Heart right ventricle (tissue), 16 donors: ENCODE data around the gene FANCM. TPM values are rescaled to one million over a fixed set of nuclear protein-coding genes. Genes with fewer than 3 reads are reported as not detected.
A peak's percentile ranks its signal among the peaks of the same experiment; 100 is the strongest.

Source experiments
- ATAC-seq, 8 donors: fragments of 200-7000 bp; cut with Tn5 transposase; one replicate each; pipeline ENCODE4 v1.9.1; 2020; ENCODE audit warnings: mild to moderate bottlenecking in 8 of 8, moderate library complexity in 8 of 8, moderate number of reproducible peaks in 1 of 8
- DNase-seq, 2 donors: peaks; one replicate each; pipeline ENCODE4 v3.0.0-alpha.2; 2020
- H3K27ac ChIP-seq, 10 donors: fragments of 200-600 bp; sonication (generic) in 2 of 10; one replicate each; pipeline versions ENCODE4 v1.5.0 to v1.8.0; 2020 to 2022; ENCODE audit warnings: mild to moderate bottlenecking in 3 of 10
- H3K27me3 ChIP-seq, 7 donors: fragments of 200-600 bp; one replicate each; pipeline ENCODE4 v1.8.0; 2021 to 2022; ENCODE audit warnings: mild to moderate bottlenecking in 2 of 7
- H3K36me3 ChIP-seq, 9 donors: fragments of 200-600 bp; sonication (generic) in 1 of 9; one replicate each; pipeline versions ENCODE4 v1.5.0 to v1.8.0; 2020 to 2022; ENCODE audit warnings: mild to moderate bottlenecking in 2 of 9
- H3K4me1 ChIP-seq, 9 donors: fragments of 200-600 bp; sonication (generic) in 1 of 9; one replicate each; pipeline versions ENCODE4 v1.5.0 to v1.8.0; 2020 to 2022; ENCODE audit warnings: mild to moderate bottlenecking in 4 of 9
- H3K4me3 ChIP-seq, 10 donors: fragments of 200-600 bp; sonication (generic) in 2 of 10; one replicate each; pipeline versions ENCODE4 v1.5.0 to v1.8.0; 2020 to 2022; ENCODE audit warnings: mild to moderate bottlenecking in 7 of 10, moderate library complexity in 2 of 10
- H3K9me3 ChIP-seq, 11 donors: fragments of 200-600 bp in 10 of 11; sonication (generic) in 2 of 11; one replicate each; pipeline versions ENCODE4 v1.5.0 to v1.8.0; 2013 to 2022; ENCODE audit warnings: mild to moderate bottlenecking in 2 of 11, control low read depth in 1 of 11, moderate library complexity in 1 of 11
- CTCF ChIP-seq, 9 donors: fragments of 200-600 bp; sonication (generic) in 2 of 9; IDR thresholded peaks; one replicate each; pipeline versions ENCODE4 v1.5.0 to v1.8.0; 2021 to 2022; ENCODE audit warnings: antibody characterized with exemption in 9 of 9, mild to moderate bottlenecking in 5 of 9, moderate library complexity in 1 of 9
- WGBS, 2 donors: extraction: QIAGEN DNeasy Blood & Tissue Kit; methylation state at CpG; one replicate each; pipeline ENCODE4 v1.1.7; 2013; ENCODE audit warnings: inconsistent platforms in 1 of 2; 5-methylcytosine and 5-hydroxymethylcytosine counted together
- intact Hi-C, 10 donors: fragments of 100-400 bp; cut with DNase I; formaldehyde crosslinking; loops; one replicate each; pipeline versions ENCODE4 v1.11.1 to v1.14.2; 2022
- polyA plus RNA-seq, 2 donors: library from polyadenylated mRNA; stranded (reverse); fragments of 200-250 nt; gene quantifications; one replicate each; pipeline ENCODE4 v1.2.3, GENCODE V29; 2013
- total RNA-seq, 10 donors: library from RNA; stranded (reverse); fragmentation: NEBNext Ultra II Directional in 3 of 10; extraction: Animal tissue kit (Norgen Biotek cat#: 25700) in 3 of 10; gene quantifications; one replicate each; pipeline versions ENCODE4 v1.2.1 to v1.2.4, GENCODE V29; 2021 to 2023
- donor health status: Arrhythmogenic right ventricular cardiomyopathy.
- donor health status: ischemic (EF 13 %, LVEDD 7.1; RV severe dilation, severe dysfunction).
- donor health status: healthy with polysubstance abuse.
- donor health status: DM: no; HTN: yes; CAD: no.
- donor health status: DM: no; HTN: no; CAD: no.
- donor health status: ischemic (EF 25% LVEDD 6.9; RV normal size, moderate dysfunction).
- donor health status: ischemic (EF 25% LVEDD 5.7; RV mildly dilated, moderate dysfunction).
- donor health status: healthy.
- donor health status: DM: yes; HTN: yes; CAD: no.
- donor health status: Ischemic cardiomyopathy.
- donor health status: ischemic (EF 35%, LVEDD 5.7; RV mildly dilated, moderate dysfunction).
- donor health status: nonischemic (EF 11% LVEDD 7.7; RV severe dilation, severe dysfunction).
- donor health status: DM: yes; HTN: yes; CAD: no.
- donor health status: PGD.
- donor health status: ischemic (EF 29% LVEDD 5.4; RV normal size, mild dysfunction).
- donor health status: nonischemic (EF 23%, LVEDD 6.1; RV moderate dilation, normal function).

Gene FANCM
- total and polyA plus RNA-seq, 12 donors = 0.96 to 6.2 (median 3.7) TPM

GRCh38 chr14:45123271-45123670, 12.5 kb upstream of the FANCM start:
- Histone ChIP-seq H3K27me3 (no peaks in the 10 kb centered on the region), H3K9me3 (no peaks in the 10 kb centered on the region), H3K27ac (no peak overlapping the region), H3K4me1 (peaks cover 0 to 5% (median 0%) of the 10 kb centered on the region in 9 donors), H3K4me3 (no peak overlapping the region), H3K36me3 (peaks cover 0 to 100% (median 53%) of the 10 kb centered on the region in 9 donors)
- TF ChIP-seq CTCF (IDR thresholded peaks at IDR 0.05) = no peak
- DNase-seq = no peak
- intact Hi-C loops = no loop called here
- no peak for ATAC-seq
- WGBS, 2 donors = 92% methylated on average over 3 of the region's 3 CpGs

GRCh38 chr14:45125754-45126153, 10.0 kb upstream of the FANCM start:
- H3K27ac ChIP-seq = no peak overlapping the region
- DNase-seq (no peak), ATAC-seq (no peak)
- 93 to 97% methylated on average over 2 of the region's 2 CpGs for WGBS, 2 donors
- no peak overlapping the region for H3K4me3 ChIP-seq
- no peak for TF ChIP-seq CTCF (IDR thresholded peaks at IDR 0.05)
- H3K27me3 ChIP-seq = no peaks in the 10 kb centered on the region
- intact Hi-C loops = no loop called here
- peaks cover 0 to 92% (median 29%) of the 10 kb centered on the region in 9 donors for H3K36me3 ChIP-seq
- no peaks in the 10 kb centered on the region for H3K9me3 ChIP-seq
- H3K4me1 ChIP-seq = peaks cover 0 to 26% (median 12%) of the 10 kb centered on the region in 9 donors

GRCh38 chr14:45128963-45129629, 6.6 kb upstream of the FANCM start:
- WGBS, 2 donors = 35 to 69% methylated on average over 1 of the region's 1 CpG
- ATAC-seq (no peak), DNase-seq (no peak)
- TF ChIP-seq CTCF (IDR thresholded peaks at IDR 0.05) = no peak
- peaks cover 0 to 55% (median 25%) of the 10 kb centered on the region in 9 donors for H3K4me1 ChIP-seq
- H3K36me3 ChIP-seq = peaks cover 0 to 59% (median 7%) of the 10 kb centered on the region in 9 donors
- no peaks in the 10 kb centered on the region for H3K27me3 ChIP-seq
- intact Hi-C loops = no loop called here
- H3K27ac ChIP-seq = peak overlapping the region in 2 of 10 donors; percentile 2 to 10
- H3K4me3 ChIP-seq = no peak overlapping the region
- no peaks in the 10 kb centered on the region for H3K9me3 ChIP-seq

GRCh38 chr14:45133683-45134050, 2.1 kb upstream of the FANCM start:
- H3K27me3 ChIP-seq = no peaks in the 10 kb centered on the region
- H3K36me3 ChIP-seq = peaks cover 0 to 13% (median 0%) of the 10 kb centered on the region in 9 donors
- intact Hi-C loops = loop anchor here in 8 of 10 donors (1.0 to 10.0 kb wide), 17 partner anchors 36 to 236 kb away; partner anchors contain the start of genes MIS18BP1 (in 7 of the 8), PRPF39 (in 3 of the 8), TOGARAM1 (in 3 of the 8) and KLHL28 (in 2 of the 8)
- DNase-seq (no peak), ATAC-seq (peak; percentile 1 to 38 (median 17))
- no peak for TF ChIP-seq CTCF (IDR thresholded peaks at IDR 0.05)
- H3K9me3 ChIP-seq = no peaks in the 10 kb centered on the region
- 0 to 2% methylated on average over 9 of the region's 9 CpGs for WGBS, 2 donors
- peak overlapping the region; percentile 56 to 85 (median 71) for H3K4me3 ChIP-seq
- peak overlapping the region; percentile 69 to 94 (median 92) for H3K27ac ChIP-seq
- peaks cover 0 to 72% (median 46%) of the 10 kb centered on the region in 9 donors for H3K4me1 ChIP-seq
